Measurements from ENCODE around the gene DCBLD1.

DCBLD1 gene

DNA sequence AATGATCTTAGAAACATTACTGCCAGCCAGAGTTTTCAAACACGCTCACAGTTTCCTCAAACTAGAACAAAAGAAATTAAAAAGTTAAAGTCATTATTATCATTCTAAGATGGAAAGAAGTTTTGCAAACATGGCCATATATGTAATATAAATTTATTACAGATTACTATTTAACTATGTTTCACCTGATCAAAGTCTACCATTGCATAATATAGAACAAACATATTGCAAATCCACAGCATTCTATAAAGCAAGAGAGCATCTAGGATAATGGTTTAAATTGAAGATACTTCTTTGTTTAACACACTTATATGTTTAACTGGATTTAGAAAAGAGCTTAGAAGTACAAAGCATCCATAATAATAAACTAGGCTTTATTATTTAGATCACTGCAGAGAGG is 26.2 kb upstream of the DCBLD1 start:
- Histone ChIP-seq H3K4me1 (ENCODE audit: control insufficient read depth, low read length) (no peaks in the 10 kb centered on the region), H4K20me1 (ENCODE audit: control insufficient read depth, insufficient read depth, low read depth, low read length) (no peaks in the 10 kb centered on the region), H3K9me3 (ENCODE audit: control insufficient read depth, insufficient read depth, low read length) (no peaks in the 10 kb centered on the region), H3K27me3 (ENCODE audit: control insufficient read depth, low read length) (peaks cover 16% of the 10 kb centered on the region), H3K36me3 (ENCODE audit: control insufficient read depth, low read length) (no peaks in the 10 kb centered on the region), H3K27ac (ENCODE audit: low read depth, low read length) (no peak overlapping the region), H3F3A (ENCODE audit: control insufficient read depth, insufficient read depth) (no peaks in the 10 kb centered on the region), H3K4me3 (ENCODE audit: low read length) (no peak overlapping the region), H3K79me2 (ENCODE audit: control insufficient read depth, low read length) (no peaks in the 10 kb centered on the region), H3K4me2 (ENCODE audit: low read length) (no peak overlapping the region), H3K9me2 (replicated peaks; ENCODE audit: control insufficient read depth, low read length) (no peaks in the 10 kb centered on the region)
- no peak for TF ChIP-seq EZH2phosphoT487 (IDR thresholded peaks at IDR 0.05; ENCODE audit: borderline replicate concordance, low read length)
- no peak for TF ChIP-seq CTCF (IDR thresholded peaks at IDR 0.05; ENCODE audit: low read depth, low read length, poor library complexity, severe bottlenecking)

GRCh38 chr6:117456998-117457397 is 25.5 kb upstream of the DCBLD1 start:
- TF ChIP-seq CTCF (IDR thresholded peaks at IDR 0.05; ENCODE audit: low read depth, low read length, poor library complexity, severe bottlenecking) (no peak), EZH2phosphoT487 (IDR thresholded peaks at IDR 0.05; ENCODE audit: borderline replicate concordance, low read length) (no peak)
- H3K4me1 ChIP-seq (ENCODE audit: control insufficient read depth, low read length), result no peaks in the 10 kb centered on the region
- no peaks in the 10 kb centered on the region for H4K20me1 ChIP-seq (ENCODE audit: control insufficient read depth, insufficient read depth, low read depth, low read length)
- H3K9me2 ChIP-seq (replicated peaks; ENCODE audit: control insufficient read depth, low read length), result no peaks in the 10 kb centered on the region
- no peak overlapping the region for H3K4me3 ChIP-seq (ENCODE audit: low read length)
- no peak overlapping the region for H3K4me2 ChIP-seq (ENCODE audit: low read length)
- no peaks in the 10 kb centered on the region for H3K79me2 ChIP-seq (ENCODE audit: control insufficient read depth, low read length)
- H3K36me3 ChIP-seq (ENCODE audit: control insufficient read depth, low read length), result no peaks in the 10 kb centered on the region
- H3K9me3 ChIP-seq (ENCODE audit: control insufficient read depth, insufficient read depth, low read length), result no peaks in the 10 kb centered on the region
- no peak overlapping the region for H3K27ac ChIP-seq (ENCODE audit: low read depth, low read length)
- peaks cover 8% of the 10 kb centered on the region for H3K27me3 ChIP-seq (ENCODE audit: control insufficient read depth, low read length)
- no peaks in the 10 kb centered on the region for H3F3A ChIP-seq (ENCODE audit: control insufficient read depth, insufficient read depth)

GRCh38 chr6:117459204-117459944 is 23.1 kb upstream of the DCBLD1 start:
- H3K9me2 ChIP-seq (replicated peaks; ENCODE audit: control insufficient read depth, low read length), result no peaks in the 10 kb centered on the region
- no peaks in the 10 kb centered on the region for H3K27me3 ChIP-seq (ENCODE audit: control insufficient read depth, low read length)
- no peak overlapping the region for H3K4me3 ChIP-seq (ENCODE audit: low read length)
- no peaks in the 10 kb centered on the region for H3K9me3 ChIP-seq (ENCODE audit: control insufficient read depth, insufficient read depth, low read length)
- no peak overlapping the region for H3K4me2 ChIP-seq (ENCODE audit: low read length)
- TF ChIP-seq CTCF (IDR thresholded peaks at IDR 0.05; ENCODE audit: low read depth, low read length, poor library complexity, severe bottlenecking) (no peak), EZH2phosphoT487 (IDR thresholded peaks at IDR 0.05; ENCODE audit: borderline replicate concordance, low read length) (no peak)
- no peaks in the 10 kb centered on the region for H3K36me3 ChIP-seq (ENCODE audit: control insufficient read depth, low read length)
- H3K79me2 ChIP-seq (ENCODE audit: control insufficient read depth, low read length), result no peaks in the 10 kb centered on the region
- H3K4me1 ChIP-seq (ENCODE audit: control insufficient read depth, low read length), result no peaks in the 10 kb centered on the region
- H4K20me1 ChIP-seq (ENCODE audit: control insufficient read depth, insufficient read depth, low read depth, low read length), result no peaks in the 10 kb centered on the region
- H3F3A ChIP-seq (ENCODE audit: control insufficient read depth, insufficient read depth), result no peaks in the 10 kb centered on the region
- no peak overlapping the region for H3K27ac ChIP-seq (ENCODE audit: low read depth, low read length)
